AG04449 (cell line): ENCODE data around the gene C17orf114.

ENCODE experiments used
- CTCF ChIA-PET: fragments of 350-600 bp; formaldehyde crosslinking; extraction: SDS; loops from one replicate; lab custom pipeline; 2021; ENCODE audit warnings: antibody characterized with exemption; lab: Yijun Ruan, JAX
- POLR2A ChIA-PET: fragments of 400-600, 350-600 bp; formaldehyde crosslinking; extraction: SDS; loops from one replicate; lab custom pipeline; 2020; ENCODE audit warnings: antibody characterized with exemption, inconsistent platforms; lab: Yijun Ruan, JAX
- DNase-seq: peaks from one replicate; pipeline ENCODE4 v3.0.0-alpha.2; 2010; ENCODE audit warnings: low read depth, low spot score
- H3K4me3 ChIP-seq: 2 replicates; pipeline ENCODE4 v1.5.1; 2011; ENCODE audit warnings: low read depth, mild to moderate bottlenecking, control low read depth, low read length
- CTCF ChIP-seq: IDR thresholded peaks from one replicate; pipeline ENCODE4 v1.5.1; 2011; ENCODE audit warnings: mild to moderate bottlenecking, moderate library complexity, low read length, control low read depth, inconsistent platforms; ENCODE audit not compliant: insufficient read depth; ENCODE audit errors: missing control alignments

Gene C17orf114

GRCh38 chr17:4843321-4844000 is 41.3 kb upstream of the C17orf114 start:
- ChIA-PET POLR2A (interaction anchor here (0.6 kb wide), 1 partner anchor 44 kb away, joined by 4 read pairs; no protein-coding TSS in a partner anchor), CTCF (interaction anchor here (1.0 kb wide), 1 partner anchor 15 kb away, joined by 3 read pairs; no protein-coding TSS in a partner anchor)
- no peak for DNase-seq
- TF ChIP-seq CTCF, result no peak
- no peak overlapping the region for H3K4me3 ChIP-seq

DNA sequence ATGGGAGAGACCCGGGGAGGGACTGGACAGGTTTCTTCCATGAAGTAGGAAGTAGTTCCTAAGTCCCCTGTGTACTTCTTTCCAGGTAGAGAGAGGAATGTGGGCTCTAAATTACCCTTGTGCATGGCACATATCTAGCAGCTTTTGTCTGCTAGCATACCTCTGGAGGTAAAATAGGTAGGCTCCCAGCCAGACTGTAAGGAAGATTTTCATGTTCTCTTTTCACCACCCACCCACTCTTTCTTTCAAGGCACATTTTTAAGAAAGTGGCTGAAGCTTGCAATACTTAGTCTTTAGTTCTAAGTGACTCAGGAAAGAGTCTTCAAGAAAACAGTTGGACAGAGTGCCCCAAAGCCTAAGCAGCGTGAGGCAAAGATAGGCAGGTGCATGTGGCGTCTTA is 40.2 kb upstream of the C17orf114 start:
- CTCF ChIA-PET, result no interaction called here

GRCh38 chr17:4840893-4841242 is 38.7 kb upstream of the C17orf114 start:
- H3K4me3 ChIP-seq, result no peak overlapping the region
- TF ChIP-seq CTCF, result no peak
- POLR2A ChIA-PET, result interaction anchor here (0.7 kb wide), 1 partner anchor 448 kb away, joined by 3 read pairs; no protein-coding TSS in a partner anchor
- DNase-seq, result no peak
- CTCF ChIA-PET, result interaction anchor here (1.0 to 2.8 kb wide), 4 partner anchors 9 to 68 kb away, joined by 3 to 11 read pairs (median 4); partner anchors contain the start of gene GLTPD2

More for the DNA sequence above, 40.2 kb upstream of the C17orf114 start:
- POLR2A ChIA-PET, result interaction anchor here (0.6 kb wide), 1 partner anchor 39 kb away, joined by 3 read pairs; no protein-coding TSS in a partner anchor
- H3K4me3 ChIP-seq, result no peak overlapping the region
- no peak for TF ChIP-seq CTCF
- DNase-seq, result no peak

- no peak for TF ChIP-seq CTCF
- ChIA-PET CTCF (interaction anchor here (1.0 to 2.8 kb wide), 5 partner anchors 9 to 69 kb away, joined by 3 to 11 read pairs (median 4); partner anchors contain the start of gene GLTPD2), POLR2A (interaction anchor here (0.7 kb wide), 1 partner anchor 447 kb away, joined by 3 read pairs; no protein-coding TSS in a partner anchor)
- DNase-seq, result no peak
- H3K4me3 ChIP-seq, result no peak overlapping the region
Measured at GRCh38 chr17:4839965-4840892, 38.1 kb upstream of the C17orf114 start.

GRCh38 chr17:4839221-4839620 is 37.1 kb upstream of the C17orf114 start:
- POLR2A ChIA-PET, result no interaction called here
- no peak overlapping the region for H3K4me3 ChIP-seq
- no peak for TF ChIP-seq CTCF
- DNase-seq, result no peak
- CTCF ChIA-PET, result interaction anchor here (1.1 to 2.8 kb wide), 3 partner anchors 10 to 49 kb away, joined by 4 to 11 read pairs (median 6); partner anchors contain the start of gene GLTPD2
